ENCODE data around the gene CACNA1I.

CACNA1I gene

DNA sequence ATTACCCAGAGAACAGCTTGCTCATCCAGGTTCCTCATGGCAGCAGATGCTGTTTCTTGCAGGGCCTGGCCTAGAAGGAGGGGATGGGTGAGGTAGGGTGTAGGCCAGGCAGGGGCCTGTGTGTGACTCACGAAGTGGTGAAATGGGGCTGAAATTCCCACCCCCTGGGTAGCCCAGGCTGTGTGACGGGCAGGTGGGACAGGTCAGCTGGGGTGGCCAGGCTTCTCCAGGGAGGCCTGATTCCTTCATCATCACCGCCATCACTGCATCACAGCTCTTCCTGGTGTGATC, 83.2 kb downstream of the CACNA1I start:
- DNase-seq, result no peak

- no peak for DNase-seq
Measured at GRCh38 chr22:39654131-39654926, 83.8 kb downstream of the CACNA1I start.

DNA sequence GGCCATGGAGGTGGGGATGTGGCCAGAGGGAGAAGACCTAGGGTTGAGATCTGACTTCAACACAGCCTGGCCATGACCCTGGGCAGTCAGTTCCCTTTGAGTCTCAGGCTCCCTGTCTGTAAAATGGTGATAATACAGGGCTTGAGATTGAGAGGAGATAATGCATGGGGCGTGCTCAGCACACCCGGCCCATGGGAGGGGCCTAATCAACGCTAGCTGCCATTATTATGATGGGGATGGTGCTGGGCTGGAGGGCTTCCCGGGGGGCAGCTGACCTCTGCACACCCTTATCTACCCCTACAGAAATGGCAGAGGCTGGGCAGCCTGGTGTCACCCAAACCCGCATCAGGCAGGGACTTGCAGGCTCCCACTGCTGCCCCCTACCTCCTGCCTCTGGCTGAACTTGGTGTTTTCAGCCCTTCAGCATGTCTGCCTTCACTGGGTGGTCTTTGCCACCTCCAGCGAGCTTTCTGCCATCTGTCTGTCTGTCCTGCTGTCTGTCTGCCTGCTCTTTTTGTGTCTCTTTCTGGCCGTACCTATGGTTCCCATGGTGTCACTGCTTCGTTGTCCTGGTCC, 84.5 kb downstream of the CACNA1I start:
- DNase-seq, result no peak

DNA sequence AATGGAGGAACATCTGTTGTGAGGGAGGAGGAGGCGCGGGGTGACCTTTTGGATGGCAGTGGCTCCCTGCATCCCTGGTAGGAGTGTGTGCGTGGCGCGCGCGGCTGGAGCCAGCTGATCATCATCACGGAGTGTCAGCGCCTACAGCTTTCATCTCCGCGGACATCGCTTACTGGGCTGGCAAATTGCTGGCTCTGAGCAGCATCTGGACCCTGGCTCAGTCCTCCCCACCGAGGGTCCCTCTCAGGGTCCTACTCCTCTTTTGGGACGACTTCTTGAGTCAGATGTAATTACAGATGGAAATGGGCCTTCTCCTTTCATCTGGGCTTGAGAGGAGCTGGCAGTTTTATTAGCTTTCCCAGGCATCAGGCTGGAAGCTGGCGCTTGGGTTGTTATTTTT, 85.3 kb downstream of the CACNA1I start:
- no peak for DNase-seq

- no peak for DNase-seq
Measured at GRCh38 chr22:39656495-39657490, 86.2 kb downstream of the CACNA1I start.

- peak; percentile 18 to 27 for DNase-seq
Measured at GRCh38 chr22:39658367-39658766, 87.8 kb downstream of the CACNA1I start.

DNA sequence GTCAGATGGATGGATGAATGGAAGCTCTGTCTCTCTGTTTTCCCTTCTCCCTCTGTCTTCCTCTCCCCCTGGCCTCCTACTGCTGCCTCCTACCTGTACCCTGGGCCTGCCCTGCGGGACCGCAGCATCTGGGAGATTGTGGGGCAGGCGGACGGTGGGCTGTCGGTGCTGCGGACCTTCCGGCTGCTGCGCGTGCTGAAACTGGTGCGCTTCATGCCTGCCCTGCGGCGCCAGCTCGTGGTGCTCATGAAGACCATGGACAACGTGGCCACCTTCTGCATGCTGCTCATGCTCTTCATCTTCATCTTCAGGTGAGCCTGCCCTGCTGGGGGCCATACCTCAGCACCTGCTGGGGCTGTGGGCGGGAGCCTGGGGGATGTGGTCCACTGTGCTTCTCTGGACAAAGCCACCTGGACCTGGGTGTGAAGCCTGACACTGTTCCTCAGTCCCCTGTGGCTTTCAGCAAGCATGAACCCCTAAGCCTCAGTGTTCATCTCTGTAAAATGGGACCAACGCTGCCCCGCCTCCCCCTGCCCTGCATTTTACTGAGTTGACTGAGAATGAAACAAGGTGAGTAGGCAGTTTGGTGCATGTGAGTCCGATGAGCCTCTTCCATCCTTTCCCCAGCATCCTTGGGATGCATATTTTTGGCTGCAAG, 88.4 kb downstream of the CACNA1I start:
- DNase-seq, result peak in 1 of 2 experiments; percentile 15

GRCh38 chr22:39661501-39661841, 90.9 kb downstream of the CACNA1I start:
- no peak for DNase-seq

DNA sequence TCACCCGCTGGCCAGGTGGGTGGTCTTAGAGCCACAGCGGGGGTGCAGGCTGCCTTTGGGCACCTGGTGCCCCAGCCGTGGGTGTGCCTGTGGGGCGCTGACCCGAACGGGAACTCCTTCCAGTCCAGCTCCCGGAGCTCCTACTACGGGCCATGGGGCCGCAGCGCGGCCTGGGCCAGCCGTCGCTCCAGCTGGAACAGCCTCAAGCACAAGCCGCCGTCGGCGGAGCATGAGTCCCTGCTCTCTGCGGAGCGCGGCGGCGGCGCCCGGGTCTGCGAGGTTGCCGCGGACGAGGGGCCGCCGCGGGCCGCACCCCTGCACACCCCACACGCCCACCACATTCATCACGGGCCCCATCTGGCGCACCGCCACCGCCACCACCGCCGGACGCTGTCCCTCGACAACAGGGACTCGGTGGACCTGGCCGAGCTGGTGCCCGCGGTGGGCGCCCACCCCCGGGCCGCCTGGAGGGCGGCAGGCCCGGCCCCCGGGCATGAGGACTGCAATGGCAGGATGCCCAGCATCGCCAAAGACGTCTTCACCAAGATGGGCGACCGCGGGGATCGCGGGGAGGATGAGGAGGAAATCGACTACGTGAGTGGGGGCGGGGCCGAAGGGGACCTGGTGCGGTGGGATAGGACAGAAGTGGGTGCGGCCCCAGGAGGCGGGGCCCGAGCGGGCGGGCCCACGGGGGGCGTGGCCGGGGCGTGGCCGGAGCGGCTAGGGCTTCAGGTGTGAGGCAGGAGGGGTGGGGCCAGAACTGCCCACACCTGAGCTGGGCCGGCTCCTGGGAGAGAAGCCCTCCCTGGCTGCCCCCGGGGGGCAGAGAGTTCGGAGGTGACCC, 91.5 kb downstream of the CACNA1I start:
- peak; percentile 85 to 87 for DNase-seq

GRCh38 chr22:39662686-39663052, 92.1 kb downstream of the CACNA1I start:
- no peak for DNase-seq

GRCh38 chr22:39663751-39664150, 93.2 kb downstream of the CACNA1I start:
- no peak for DNase-seq

DNA sequence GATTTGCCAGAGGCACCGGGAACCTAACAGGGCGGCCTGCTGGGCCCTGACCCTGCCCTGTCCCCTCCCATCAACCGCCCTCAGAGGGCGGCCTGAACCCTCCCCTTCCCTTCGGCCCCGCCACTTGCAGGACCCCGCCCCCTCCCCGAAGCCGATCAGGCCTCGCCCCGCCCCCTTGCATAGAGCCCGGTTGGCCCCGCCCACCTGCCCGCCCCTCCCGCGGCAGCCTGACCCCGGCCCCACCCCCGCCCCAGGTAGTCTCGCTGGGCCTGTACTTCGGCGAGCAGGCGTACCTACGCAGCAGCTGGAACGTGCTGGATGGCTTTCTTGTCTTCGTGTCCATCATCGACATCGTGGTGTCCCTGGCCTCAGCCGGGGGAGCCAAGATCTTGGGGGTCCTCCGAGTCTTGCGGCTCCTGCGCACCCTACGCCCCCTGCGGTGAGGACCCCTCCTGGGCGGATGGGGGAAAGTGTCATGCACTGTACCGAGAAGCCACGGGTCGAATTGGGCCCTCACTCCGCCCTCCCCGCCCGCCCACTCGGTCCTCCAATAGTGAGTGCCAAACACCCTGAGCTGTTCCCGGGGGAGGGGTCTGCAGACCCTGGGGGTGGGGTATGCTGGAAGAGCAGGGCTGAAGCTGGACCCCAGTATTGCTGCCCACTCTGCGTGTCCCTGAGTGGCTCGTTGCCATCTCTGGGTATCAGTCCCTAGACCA, 94.1 kb downstream of the CACNA1I start:
- DNase-seq, result peak; percentile 29 to 30

GRCh38 chr22:39665229-39665628, 94.7 kb downstream of the CACNA1I start:
- no peak for DNase-seq

DNA sequence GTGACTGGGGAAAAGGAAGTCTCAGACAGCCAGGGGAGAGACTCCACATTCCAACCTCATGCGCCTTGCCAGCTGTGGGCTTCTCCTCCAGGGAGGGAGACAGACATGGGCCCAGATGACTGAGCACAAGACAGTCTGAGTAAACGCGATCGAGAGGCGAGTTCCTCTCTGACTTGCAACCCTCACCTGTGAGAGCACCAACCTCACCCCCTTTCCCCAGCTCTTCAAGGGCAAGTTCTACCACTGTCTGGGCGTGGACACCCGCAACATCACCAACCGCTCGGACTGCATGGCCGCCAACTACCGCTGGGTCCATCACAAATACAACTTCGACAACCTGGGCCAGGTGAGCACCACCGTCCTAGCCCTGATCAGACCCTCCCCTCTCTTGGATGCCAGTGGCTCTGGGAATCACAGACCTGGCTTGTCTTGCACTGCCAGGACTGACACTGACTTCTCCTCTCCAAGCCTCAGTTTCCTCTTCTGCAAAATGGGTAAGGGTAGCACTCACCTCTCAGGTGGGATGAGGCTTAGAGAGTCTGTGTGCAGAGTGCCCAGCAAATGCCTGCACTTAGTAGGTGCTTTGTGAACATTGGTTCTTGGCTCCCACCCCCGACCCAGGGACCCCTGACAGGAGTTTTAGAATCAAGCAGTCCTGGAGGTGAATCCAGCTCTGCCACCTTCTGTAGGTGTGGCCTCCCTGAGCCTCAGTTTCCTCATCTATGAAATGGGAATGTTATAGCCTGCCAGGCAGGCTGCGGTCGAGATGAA, 95.3 kb downstream of the CACNA1I start:
- DNase-seq, result no peak

GRCh38 chr22:39666495-39666894, 95.9 kb downstream of the CACNA1I start:
- no peak for DNase-seq

DNA sequence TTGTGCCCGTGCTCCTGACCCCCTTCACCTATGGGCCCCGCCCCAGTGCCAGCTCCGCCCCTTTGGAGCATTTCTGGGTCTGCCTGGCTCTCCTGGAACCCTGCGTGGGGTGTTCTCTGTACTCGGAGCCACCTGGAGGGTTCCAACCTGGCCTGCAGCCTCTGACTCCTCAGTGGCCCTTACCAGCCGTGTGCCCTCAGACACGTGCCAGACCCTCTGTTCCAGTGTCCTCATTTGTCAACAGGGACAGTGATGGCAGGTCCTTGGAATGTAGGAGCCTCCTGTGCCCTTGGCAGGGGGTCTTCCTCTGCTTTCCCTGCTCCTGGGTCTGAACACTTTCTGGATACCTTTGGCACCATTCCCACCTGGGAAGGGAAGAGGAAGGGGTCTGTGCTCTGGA, 96.4 kb downstream of the CACNA1I start:
- no peak for DNase-seq

- DNase-seq, result no peak
Measured at GRCh38 chr22:39669432-39669831, 98.9 kb downstream of the CACNA1I start.

- no peak for DNase-seq
Measured at GRCh38 chr22:39671936-39672335, 101.4 kb downstream of the CACNA1I start.

- DNase-seq, result no peak
Measured at GRCh38 chr22:39674536-39674935, 104.0 kb downstream of the CACNA1I start.

DNA sequence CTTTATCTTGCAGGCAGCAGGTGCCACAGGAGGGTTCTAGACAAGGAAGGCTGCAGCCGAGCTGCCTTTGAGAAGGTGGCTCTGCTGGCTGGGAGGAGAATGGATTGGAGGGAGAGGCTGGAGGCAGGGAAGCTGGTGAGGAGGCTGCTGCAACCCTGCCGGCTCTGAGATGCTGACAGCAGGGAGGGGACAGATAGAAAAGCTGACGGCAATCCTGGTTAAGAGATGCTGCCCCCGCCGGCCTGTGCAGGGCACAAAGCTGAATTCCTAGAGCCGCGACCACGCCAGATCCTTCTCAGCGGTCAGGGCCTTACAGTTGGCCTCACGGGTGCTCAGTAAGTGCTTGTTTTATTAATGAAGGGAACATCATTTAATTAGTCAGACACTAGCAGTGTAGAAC, 105.4 kb downstream of the CACNA1I start:
- DNase-seq, result no peak

DNA sequence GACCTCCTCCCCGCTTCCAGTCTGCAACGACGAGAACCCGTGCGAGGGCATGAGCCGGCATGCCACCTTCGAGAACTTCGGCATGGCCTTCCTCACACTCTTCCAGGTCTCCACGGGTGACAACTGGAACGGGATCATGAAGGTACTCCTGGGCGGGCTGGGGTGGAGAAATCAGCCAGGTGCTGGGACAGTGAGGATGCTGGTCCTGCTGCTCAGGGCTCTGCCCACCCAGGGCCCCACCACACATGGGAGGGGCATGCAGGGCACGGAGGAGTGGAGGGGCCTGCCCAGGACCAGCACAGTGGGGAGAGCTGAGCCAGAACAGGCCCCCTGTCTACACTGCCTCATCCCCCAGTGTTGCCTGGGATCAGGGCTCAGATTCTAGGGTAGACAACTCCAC, 107.4 kb downstream of the CACNA1I start:
- DNase-seq, result no peak

Measured in activated CD4-positive, alpha-beta T cell treated with anti-CD3 and anti-CD28 coated beads, Interleukin-2, amount 50 U/mL, for 48 hours (primary cell).